ENCODE data around the gene ACHE. TPM values are rescaled to one million over a fixed set of nuclear protein-coding genes. Genes with fewer than 3 reads are reported as not detected.
"Not testable (repeated sequence)": the region's sequence is repeated elsewhere in the genome, so short reads cannot be mapped to it uniquely, and the experiment has no call there.

The ACHE gene
- total and polyA plus RNA-seq, 3 donors from 2014 or later, result 5.1 to 10.5 (median 9.8) TPM

GRCh38 chr7:100914879-100915447 is 19.3 kb upstream of the ACHE start:
- H3K4me3 ChIP-seq, result no peak overlapping the region
- H3K4me1 ChIP-seq, result no peaks in the 10 kb centered on the region
- DNase-seq, result no peak
- WGBS, 2 donors, result 85 to 89% methylated on average over 8 of the region's 8 CpGs
- H3K27ac ChIP-seq, result no peak overlapping the region
- H3K36me3 ChIP-seq (ENCODE audit: low read depth, missing control alignments), result no peaks in the 10 kb centered on the region
- TF ChIP-seq, protein P1, sequence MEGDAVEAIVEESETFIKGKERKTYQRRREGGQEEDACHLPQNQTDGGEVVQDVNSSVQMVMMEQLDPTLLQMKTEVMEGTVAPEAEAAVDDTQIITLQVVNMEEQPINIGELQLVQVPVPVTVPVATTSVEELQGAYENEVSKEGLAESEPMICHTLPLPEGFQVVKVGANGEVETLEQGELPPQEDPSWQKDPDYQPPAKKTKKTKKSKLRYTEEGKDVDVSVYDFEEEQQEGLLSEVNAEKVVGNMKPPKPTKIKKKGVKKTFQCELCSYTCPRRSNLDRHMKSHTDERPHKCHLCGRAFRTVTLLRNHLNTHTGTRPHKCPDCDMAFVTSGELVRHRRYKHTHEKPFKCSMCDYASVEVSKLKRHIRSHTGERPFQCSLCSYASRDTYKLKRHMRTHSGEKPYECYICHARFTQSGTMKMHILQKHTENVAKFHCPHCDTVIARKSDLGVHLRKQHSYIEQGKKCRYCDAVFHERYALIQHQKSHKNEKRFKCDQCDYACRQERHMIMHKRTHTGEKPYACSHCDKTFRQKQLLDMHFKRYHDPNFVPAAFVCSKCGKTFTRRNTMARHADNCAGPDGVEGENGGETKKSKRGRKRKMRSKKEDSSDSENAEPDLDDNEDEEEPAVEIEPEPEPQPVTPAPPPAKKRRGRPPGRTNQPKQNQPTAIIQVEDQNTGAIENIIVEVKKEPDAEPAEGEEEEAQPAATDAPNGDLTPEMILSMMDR (IDR thresholded peaks at IDR 0.05), result no peak
- TF ChIP-seq POLR2A (IDR thresholded peaks at IDR 0.05), result no peak
- intact Hi-C loops (cut with DNase I; ENCODE audit: low total_unique reads), result loop anchor here (5.0 kb wide), 1 partner anchor 142 kb away; no protein-coding TSS in a partner anchor
- no peaks in the 10 kb centered on the region for H3K27me3 ChIP-seq
- H3K9me3 ChIP-seq, result no peaks in the 10 kb centered on the region

DNA sequence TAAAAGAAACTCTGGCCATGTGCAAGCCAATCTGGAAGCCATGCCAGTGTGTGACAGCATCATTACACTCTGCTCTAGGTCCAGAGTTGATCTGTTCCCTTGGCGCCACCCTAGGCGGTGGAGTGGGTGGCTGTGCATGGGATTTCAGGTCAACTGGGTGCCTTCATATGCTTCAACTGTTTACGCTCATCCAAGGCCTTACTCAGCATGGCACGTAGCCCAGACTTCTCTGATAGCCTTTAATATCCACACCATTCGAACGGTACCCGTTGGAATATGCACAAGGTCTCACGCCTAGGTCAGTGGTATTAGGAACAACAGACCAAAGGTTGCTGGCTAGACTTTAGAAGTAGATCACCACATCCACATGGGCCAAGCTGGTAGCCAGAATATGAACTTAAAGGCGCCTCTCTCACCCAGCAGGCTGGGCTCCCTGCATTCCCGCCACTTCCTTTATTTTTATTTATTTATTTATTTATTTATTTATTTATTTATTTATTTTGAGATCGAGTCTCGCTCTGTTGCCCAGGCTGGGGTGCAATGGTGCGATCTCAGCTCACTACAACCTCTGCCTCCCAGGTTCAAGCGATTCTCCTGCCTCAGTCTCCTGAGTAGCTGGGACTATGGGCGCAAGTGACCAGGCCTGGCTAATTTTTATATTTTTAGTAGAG is 18.7 kb upstream of the ACHE start:
- intact Hi-C loops (cut with DNase I; ENCODE audit: low total_unique reads), result loop anchor here (5.0 kb wide), 1 partner anchor 143 kb away; no protein-coding TSS in a partner anchor
- H3K4me1 ChIP-seq, result no peaks in the 10 kb centered on the region
- H3K9me3 ChIP-seq, result no peaks in the 10 kb centered on the region
- 79 to 86% methylated on average over 15 of the region's 15 CpGs for WGBS, 2 donors
- H3K36me3 ChIP-seq (ENCODE audit: low read depth, missing control alignments), result no peaks in the 10 kb centered on the region
- TF ChIP-seq, protein P1 (IDR thresholded peaks at IDR 0.05), result no peak
- TF ChIP-seq POLR2A (IDR thresholded peaks at IDR 0.05), result no peak
- no peak overlapping the region for H3K4me3 ChIP-seq
- no peak overlapping the region for H3K27ac ChIP-seq
- DNase-seq, result no peak
- no peaks in the 10 kb centered on the region for H3K27me3 ChIP-seq

DNA sequence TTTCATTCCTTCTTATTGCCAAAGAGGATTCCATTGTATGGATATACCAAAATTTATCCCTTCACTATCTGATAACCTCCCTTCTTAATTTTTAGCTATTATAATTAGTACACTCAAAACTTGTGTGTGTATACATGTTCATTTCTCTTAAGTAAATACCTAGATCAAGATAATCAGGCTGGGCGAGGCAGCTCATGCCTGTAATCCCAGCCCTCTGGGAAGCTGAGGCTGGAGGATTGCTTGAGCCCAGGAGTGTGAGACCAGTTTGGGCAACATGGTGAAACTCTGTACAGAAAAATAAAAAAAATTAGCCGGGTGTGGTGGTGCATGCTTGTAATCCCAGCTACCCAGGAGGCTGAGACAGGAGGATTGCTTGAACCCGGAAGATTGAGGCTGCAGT is 15.8 kb upstream of the ACHE start:
- intact Hi-C loops (cut with DNase I; ENCODE audit: low total_unique reads), result loop anchor here (5.0 kb wide), 1 partner anchor 146 kb away; no protein-coding TSS in a partner anchor
- H3K27me3 ChIP-seq, result no peaks in the 10 kb centered on the region
- TF ChIP-seq POLR2A (IDR thresholded peaks at IDR 0.05), result no peak
- TF ChIP-seq, protein P1 (IDR thresholded peaks at IDR 0.05), result no peak

GRCh38 chr7:100910443-100910842 is 14.8 kb upstream of the ACHE start:
- 87 to 90% methylated on average over 7 of the region's 7 CpGs for WGBS, 2 donors
- not testable (repeated sequence) for H3K9me3 ChIP-seq; H3K4me3 ChIP-seq; H3K27ac ChIP-seq; H3K36me3 ChIP-seq (ENCODE audit: low read depth, missing control alignments); H3K27me3 ChIP-seq; H3K4me1 ChIP-seq; DNase-seq
- intact Hi-C loops (cut with DNase I; ENCODE audit: low total_unique reads), result loop anchor here (5.0 kb wide), 1 partner anchor 147 kb away; no protein-coding TSS in a partner anchor

More for the DNA sequence above, 15.8 kb upstream of the ACHE start:
- Histone ChIP-seq H3K9me3 (no peaks in the 10 kb centered on the region), H3K36me3 (ENCODE audit: low read depth, missing control alignments) (no peaks in the 10 kb centered on the region), H3K4me3 (no peak overlapping the region), H3K4me1 (no peaks in the 10 kb centered on the region), H3K27ac (no peak overlapping the region)
- DNase-seq, result no peak
- 90 to 91% methylated on average over 3 of the region's 3 CpGs for WGBS, 2 donors

DNA sequence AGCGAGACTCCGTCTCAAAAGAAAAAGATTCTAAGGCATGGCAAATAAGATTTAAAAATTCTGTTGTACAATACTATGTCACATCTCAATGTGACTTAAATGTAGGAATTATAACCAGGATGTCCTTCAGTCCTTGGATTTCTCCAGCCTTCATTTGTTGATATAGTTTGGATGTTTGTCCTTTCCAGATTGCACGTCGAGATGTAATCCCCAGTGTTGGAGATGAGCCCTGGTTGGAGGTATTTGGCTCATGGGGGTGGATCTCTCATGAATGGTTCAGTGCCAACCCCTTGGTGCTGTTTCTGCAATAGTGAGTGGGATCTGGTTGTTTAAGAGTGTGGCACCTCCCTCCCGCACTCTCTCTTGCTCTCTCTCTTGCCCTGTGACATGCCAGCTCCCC is 12.8 kb upstream of the ACHE start:
- 94 to 96% methylated on average over 5 of the region's 5 CpGs for WGBS, 2 donors
- no peak for TF ChIP-seq POLR2A (IDR thresholded peaks at IDR 0.05)
- TF ChIP-seq, protein P1 (IDR thresholded peaks at IDR 0.05), result no peak
- no peaks in the 10 kb centered on the region for H3K9me3 ChIP-seq
- H3K4me3 ChIP-seq, result no peak overlapping the region
- no peaks in the 10 kb centered on the region for H3K27me3 ChIP-seq
- H3K27ac ChIP-seq, result no peak overlapping the region
- intact Hi-C loops (cut with DNase I; ENCODE audit: low total_unique reads), result no loop called here
- no peaks in the 10 kb centered on the region for H3K36me3 ChIP-seq (ENCODE audit: low read depth, missing control alignments)
- DNase-seq, result no peak
- no peaks in the 10 kb centered on the region for H3K4me1 ChIP-seq

Measured in testis (tissue), 3 donors.